Forelimb muscle (tissue), 1 donor: ENCODE data around the gene SNX3. TPM values are rescaled to one million over a fixed set of nuclear protein-coding genes. Genes with fewer than 3 reads are reported as not detected.

Experiments used
- DNase-seq: peaks from one replicate; pipeline ENCODE4 v3.0.0-alpha.2; 2013; ENCODE audit warnings: low read depth
- polyA plus RNA-seq: library from polyadenylated mRNA; unstranded; fragments of 120-200 nt; gene quantifications from one replicate; pipeline ENCODE4 v1.2.1, GENCODE V29; 2013; ENCODE audit not compliant: insufficient read length

Gene SNX3
- polyA plus RNA-seq, 1 donor = 204 TPM

- DNase-seq = no peak
These were observed 90.2 kb downstream of the SNX3 start for GRCh38 chr6:108170332-108171290.

DNA sequence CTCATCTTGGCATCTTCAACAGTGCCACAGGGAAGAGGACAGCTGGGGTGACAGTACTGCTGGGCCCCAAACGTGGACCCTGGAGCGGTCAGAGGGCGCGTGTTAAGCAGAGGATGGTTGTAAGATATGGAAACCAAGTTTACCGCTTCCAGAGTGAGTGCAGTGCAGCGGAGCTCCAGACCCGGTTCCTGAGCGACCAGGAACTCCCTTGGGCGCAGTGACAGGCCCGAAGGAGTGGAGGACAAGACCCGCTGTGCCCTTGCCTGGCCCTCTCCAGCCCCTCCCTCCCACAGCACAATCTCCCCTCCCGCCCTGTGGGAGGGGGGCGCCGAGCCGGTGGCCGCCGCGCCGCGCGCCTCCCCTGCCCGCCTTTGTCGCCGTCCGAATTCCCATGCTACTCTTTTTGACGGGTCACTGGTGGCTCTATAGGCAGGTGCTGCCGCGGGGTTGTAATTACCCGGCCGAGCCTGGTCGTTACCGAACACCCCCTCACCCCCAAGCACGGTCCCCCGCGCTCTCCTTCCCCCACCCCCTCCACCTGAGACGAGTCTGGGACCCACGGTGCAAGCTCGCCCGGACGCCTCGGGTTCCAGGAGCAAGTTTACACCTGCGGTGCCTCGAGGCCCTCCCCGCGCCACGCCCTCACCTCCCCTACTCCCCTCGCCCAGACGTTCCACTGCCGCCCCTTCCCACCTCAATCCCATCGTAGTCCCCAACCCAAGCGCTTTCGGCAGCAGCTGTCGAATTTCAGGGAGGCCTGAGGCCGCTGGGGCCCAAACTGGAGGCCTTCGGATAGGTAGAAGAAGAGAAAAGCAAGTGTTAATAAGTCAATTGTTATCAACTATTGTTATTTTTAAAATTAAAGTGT is 91.1 kb downstream of the SNX3 start:
- DNase-seq = no peak

DNA sequence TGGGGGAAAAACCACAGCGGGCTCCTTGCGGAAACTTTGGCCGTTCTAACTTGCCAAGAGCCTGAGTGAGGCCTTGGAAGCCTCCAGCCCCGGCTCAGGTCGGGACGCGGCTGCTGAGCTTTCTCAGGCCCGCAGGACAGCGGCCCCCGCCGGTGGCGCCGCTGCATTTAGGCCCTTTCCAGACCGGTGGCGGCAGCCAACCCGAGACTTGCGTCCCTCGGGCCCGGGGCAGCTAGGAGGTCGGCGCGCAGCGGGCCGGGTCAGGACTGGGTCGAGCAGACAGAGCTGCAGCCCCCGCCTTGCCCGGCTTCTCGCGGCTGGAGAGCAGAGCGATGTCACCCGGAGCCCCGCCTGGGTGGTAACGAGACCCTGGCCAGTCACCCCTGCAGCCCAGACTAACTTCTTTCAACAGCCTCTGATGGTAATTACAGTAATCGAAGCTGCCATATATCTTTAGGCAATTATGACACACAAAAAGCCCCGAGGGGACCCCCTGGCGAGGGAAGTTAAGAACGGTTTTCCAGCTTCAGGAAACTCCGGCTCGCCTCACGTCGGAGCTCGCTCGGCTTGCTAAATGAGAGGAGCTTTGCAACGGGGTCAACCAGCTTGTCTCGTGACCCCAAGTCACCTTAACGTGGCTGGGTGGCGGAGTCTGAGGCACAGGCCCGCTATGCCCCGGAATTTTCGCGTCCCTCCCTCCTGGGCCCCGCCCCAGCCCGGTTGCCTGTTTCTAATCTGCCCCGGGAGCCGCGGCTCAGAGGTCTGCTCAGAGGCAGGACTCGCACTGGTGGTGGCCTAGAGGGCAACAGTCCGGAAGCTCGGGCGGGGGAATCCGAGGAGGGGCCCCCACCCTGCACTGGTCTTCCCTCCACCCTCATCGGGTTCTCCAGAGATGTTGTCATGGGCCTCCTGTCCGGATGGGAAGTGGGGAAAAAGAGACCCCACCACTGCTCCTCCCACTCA is 92.1 kb downstream of the SNX3 start:
- DNase-seq = no peak

GRCh38 chr6:108168090-108168463 is 92.8 kb downstream of the SNX3 start:
- DNase-seq = no peak

GRCh38 chr6:108167449-108168089 is 93.3 kb downstream of the SNX3 start:
- DNase-seq = no peak

- DNase-seq = no peak
These were observed 94.0 kb downstream of the SNX3 start for GRCh38 chr6:108166664-108167448.

DNA sequence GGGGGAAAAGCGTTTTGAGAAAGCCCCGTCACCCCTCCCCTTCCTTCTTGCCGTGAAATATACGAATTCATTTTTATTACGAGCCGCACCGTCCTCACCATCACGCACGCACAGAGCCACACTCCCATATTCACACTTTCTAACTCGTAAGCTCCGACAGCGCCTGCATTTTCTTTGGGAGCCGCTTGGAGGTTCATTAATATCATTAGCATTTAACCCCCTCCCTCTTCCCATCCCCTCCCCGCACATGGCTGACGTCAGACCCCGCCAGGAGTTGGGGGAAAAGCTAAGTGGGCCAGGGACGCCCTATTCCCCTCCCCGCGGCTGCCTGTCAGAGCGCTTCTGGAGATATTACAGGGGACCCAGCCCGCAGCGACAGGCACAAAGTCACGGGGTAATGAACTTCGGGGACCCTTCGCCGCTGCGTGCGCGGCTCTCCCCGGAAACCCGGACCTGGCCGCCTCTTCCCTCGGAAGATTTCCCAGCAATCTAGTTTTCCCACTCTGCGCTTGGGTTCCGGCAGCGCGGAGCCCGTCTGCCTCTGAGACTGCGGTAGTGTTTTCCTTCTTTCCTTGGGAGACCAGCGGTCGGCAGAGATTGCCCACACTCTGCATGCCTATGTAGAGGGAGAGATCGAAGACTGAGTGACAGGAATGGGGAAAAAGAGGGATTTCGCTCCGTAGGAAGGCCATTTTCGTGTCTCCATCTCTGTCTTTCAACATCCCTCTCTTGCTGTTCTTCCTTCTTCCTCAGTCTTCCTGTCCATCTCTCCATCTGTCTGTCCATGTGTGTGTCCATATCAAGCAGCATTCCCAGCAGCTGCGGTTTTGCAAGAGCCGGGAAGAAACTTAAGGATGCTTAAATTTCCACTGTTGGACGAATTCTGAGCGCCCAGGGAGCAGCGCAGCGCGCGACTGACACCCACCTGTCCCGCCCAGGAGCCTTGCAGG is 94.9 kb downstream of the SNX3 start, which contains the start of gene NR2E1:
Gene NR2E1 (plus strand): TSS at position 309 of the 950 bp plus-strand sequence. CDS start 744 bp downstream, outside the sequence.
- no peak for DNase-seq

DNA sequence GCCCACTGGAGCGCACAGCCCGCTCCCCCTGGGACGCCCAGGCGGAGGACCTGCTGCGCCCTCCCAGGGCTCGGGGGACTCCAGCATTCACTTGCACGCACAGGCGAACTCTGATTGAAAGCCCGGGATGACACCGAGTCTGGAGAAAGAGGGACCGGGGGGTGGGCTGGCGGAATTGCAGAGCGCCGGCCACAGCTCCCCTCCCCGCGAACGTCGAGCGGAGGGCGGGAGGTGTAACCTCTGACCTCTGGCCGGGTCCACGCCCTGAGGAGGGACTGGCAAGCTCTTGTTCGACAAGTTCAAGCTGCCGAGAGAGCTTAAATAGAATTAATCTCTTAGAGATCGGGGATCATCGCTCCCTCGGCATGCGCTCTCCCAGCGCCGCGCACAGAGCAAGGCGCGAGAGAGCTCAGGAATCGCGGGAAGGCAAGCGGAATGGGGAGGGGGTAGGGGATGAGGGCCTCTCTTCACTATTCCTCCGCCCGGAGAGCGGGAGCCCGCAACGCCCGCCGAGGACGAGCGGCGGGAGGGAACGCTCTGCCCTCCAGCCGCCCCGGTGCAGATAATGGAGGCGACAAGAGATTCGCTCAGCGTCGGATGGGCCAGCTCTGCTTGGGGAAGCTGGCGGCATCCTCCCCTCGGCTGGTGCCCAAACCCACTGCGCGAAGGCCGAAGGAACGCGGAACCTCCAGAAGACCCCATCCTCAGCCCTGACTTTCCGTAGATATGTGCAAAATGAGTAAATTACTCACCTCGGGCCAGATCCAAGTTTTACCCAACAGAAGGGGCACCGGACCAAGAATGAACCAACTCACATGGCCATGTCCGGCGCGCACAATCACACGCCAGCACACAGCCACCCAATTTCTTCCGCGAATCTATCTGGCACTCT is 95.8 kb downstream of the SNX3 start:
- DNase-seq = no peak

- DNase-seq = no peak
These were observed 96.4 kb downstream of the SNX3 start for GRCh38 chr6:108164543-108164814.

GRCh38 chr6:108163644-108164542 is 96.9 kb downstream of the SNX3 start:
- DNase-seq = no peak

GRCh38 chr6:108163267-108163643 is 97.6 kb downstream of the SNX3 start:
- no peak for DNase-seq

DNA sequence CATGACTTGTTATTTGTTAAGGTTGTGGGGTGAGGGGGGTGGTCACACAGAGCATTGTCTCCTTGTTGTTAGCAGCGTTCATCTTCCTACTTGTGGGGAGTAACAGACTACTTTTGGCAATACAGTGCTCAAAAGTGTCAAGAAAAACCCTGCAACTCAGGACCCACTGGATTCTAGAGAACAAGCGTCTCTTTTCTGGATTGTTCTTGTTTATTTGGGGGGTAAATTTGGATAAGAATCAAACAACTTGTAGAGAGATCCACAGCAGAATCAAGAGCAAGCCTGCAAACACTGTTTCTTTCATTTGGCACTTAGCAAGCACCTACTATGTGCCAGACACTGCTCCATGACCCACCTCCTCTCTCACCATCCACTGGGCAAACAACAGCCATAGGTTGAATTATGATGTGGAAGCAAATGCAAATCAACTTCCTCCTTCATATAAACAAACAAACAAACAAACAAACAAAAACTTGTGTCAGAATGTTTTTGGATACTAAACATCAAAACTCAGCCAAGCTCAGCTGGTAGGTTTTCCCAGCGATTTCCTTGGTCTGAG is 99.0 kb downstream of the SNX3 start:
- no peak for DNase-seq
